ENCODE measurements around the gene KAT6B. TPM values are rescaled to one million over a fixed set of nuclear protein-coding genes. Genes with fewer than 3 reads are reported as not detected.
A peak's percentile ranks its signal among the peaks of the same experiment; 100 is the strongest.
"Not testable (repeated sequence)": the region's sequence is repeated elsewhere in the genome, so short reads cannot be mapped to it uniquely, and the experiment has no call there.

The KAT6B gene
- total RNA-seq, 2 experiments from 2014 or later: 70.3 to 74.2 TPM

GRCh38 chr10:74875068-74875467 lies 48.7 kb downstream of the KAT6B start:
- Histone ChIP-seq H3K4me3 (ENCODE audit: low read length) (no peak overlapping the region), H3K36me3 (ENCODE audit: insufficient read depth, low read length) (no peaks in the 10 kb centered on the region), H3K27ac (ENCODE audit: low read depth in 1 of 2, low read length in 2 of 2) (no peak overlapping the region), H3K4me1 (ENCODE audit: insufficient read depth, low read length) (peaks cover 9% of the 10 kb centered on the region), H3K9me3 (ENCODE audit: control insufficient read depth in 1 of 2, insufficient read depth in 1 of 2, low read length in 2 of 2) (no peaks in the 10 kb centered on the region), H3K27me3 (ENCODE audit: control insufficient read depth in 1 of 2, insufficient read depth in 2 of 2, low read length in 2 of 2) (no peaks in the 10 kb centered on the region)
- H3K4me3 Mint-ChIP-seq: no peak overlapping the region
- intact Hi-C loops (cut with DNase I, micrococcal nuclease): no loop called here
- no peaks in the 10 kb centered on the region for H3K9me3 Mint-ChIP-seq
- DNase-seq: no peak
- no peaks in the 10 kb centered on the region for H3K27me3 Mint-ChIP-seq
- TF ChIP-seq CTCF (IDR thresholded peaks at IDR 0.05): no peak
- CTCF ChIA-PET: no interaction called here
- no peaks in the 10 kb centered on the region for H3K36me3 Mint-ChIP-seq (ENCODE audit: low read depth)
- H3K27ac Mint-ChIP-seq: no peak overlapping the region
- H3K4me1 Mint-ChIP-seq (ENCODE audit: low read depth): peaks cover 71% of the 10 kb centered on the region
- ATAC-seq (ENCODE audit: poor library complexity): no peak
- POLR2A ChIA-PET: no interaction called here

DNA sequence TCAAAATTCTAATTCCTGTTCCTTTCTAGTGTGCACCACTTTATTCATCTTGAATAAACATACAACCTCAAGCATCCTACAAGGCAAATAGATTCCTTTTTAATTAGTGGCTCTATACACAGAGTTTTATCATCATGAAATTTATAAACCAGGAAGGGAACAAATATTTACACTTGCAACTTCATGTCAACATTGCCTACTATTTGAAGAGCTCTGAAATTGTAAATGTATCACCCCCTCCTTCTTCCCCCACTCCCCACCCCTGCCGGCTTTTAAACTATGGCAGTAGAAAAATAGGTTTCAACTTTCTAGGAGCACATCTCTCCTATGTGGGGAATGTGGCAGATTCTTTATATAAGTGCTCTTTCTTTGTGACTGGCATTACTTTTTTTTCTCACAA lies 49.6 kb downstream of the KAT6B start:
- H3K9me3 ChIP-seq (ENCODE audit: control insufficient read depth in 1 of 2, insufficient read depth in 1 of 2, low read length in 2 of 2): no peaks in the 10 kb centered on the region
- H3K4me1 Mint-ChIP-seq (ENCODE audit: low read depth): peaks cover 72% of the 10 kb centered on the region
- CTCF ChIA-PET: interaction anchor here (0.6 kb wide), 1 partner anchor 1234 kb away, joined by 3 read pairs; no protein-coding TSS in a partner anchor
- H3K9me3 Mint-ChIP-seq: no peaks in the 10 kb centered on the region
- no peak overlapping the region for H3K27ac ChIP-seq (ENCODE audit: low read depth in 1 of 2, low read length in 2 of 2)
- intact Hi-C loops (cut with DNase I, micrococcal nuclease): no loop called here
- no peaks in the 10 kb centered on the region for H3K36me3 ChIP-seq (ENCODE audit: insufficient read depth, low read length)
- no peaks in the 10 kb centered on the region for H3K27me3 Mint-ChIP-seq
- H3K4me1 ChIP-seq (ENCODE audit: insufficient read depth, low read length): peaks cover 8% of the 10 kb centered on the region
- no peak overlapping the region for H3K4me3 Mint-ChIP-seq
- POLR2A ChIA-PET: no interaction called here
- ATAC-seq (ENCODE audit: poor library complexity): no peak
- H3K27me3 ChIP-seq (ENCODE audit: control insufficient read depth in 1 of 2, insufficient read depth in 2 of 2, low read length in 2 of 2): no peaks in the 10 kb centered on the region
- H3K4me3 ChIP-seq (ENCODE audit: low read length): no peak overlapping the region
- DNase-seq: no peak
- no peak for TF ChIP-seq CTCF (IDR thresholded peaks at IDR 0.05)
- peak overlapping the region; percentile 18 for H3K27ac Mint-ChIP-seq
- no peaks in the 10 kb centered on the region for H3K36me3 Mint-ChIP-seq (ENCODE audit: low read depth)

DNA sequence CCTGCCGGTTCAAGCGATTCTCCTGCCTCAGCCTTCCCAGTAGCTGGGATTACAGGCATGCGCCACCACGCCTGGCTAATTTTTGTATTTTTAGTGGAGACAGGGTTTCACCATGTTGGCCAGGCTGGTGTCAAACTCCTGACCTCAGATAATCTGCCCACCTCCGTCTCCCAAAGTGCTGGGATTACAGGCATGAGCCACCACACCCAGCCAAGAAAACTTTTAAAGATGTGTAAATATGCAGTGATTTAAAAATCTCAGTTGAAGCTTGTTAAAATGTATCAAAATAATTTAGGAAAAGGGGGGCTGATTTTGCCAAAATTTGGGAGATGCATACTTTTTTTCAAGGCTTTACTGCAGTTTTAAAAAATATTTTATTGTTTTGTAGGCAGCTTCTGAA lies 50.7 kb downstream of the KAT6B start:
- H3K27me3 ChIP-seq (ENCODE audit: control insufficient read depth in 1 of 2, insufficient read depth in 2 of 2, low read length in 2 of 2); H3K27me3 Mint-ChIP-seq; H3K27ac Mint-ChIP-seq; H3K36me3 ChIP-seq (ENCODE audit: insufficient read depth, low read length); ATAC-seq (ENCODE audit: poor library complexity); H3K36me3 Mint-ChIP-seq (ENCODE audit: low read depth); H3K9me3 ChIP-seq (ENCODE audit: control insufficient read depth in 1 of 2, insufficient read depth in 1 of 2, low read length in 2 of 2); H3K27ac ChIP-seq (ENCODE audit: low read depth in 1 of 2, low read length in 2 of 2); H3K4me3 Mint-ChIP-seq; CTCF ChIA-PET; intact Hi-C loops (cut with DNase I, micrococcal nuclease); H3K4me3 ChIP-seq (ENCODE audit: low read length); H3K4me1 ChIP-seq (ENCODE audit: insufficient read depth, low read length); DNase-seq; H3K9me3 Mint-ChIP-seq: not testable (repeated sequence)
- POLR2A ChIA-PET: interaction anchor here (0.8 kb wide), 2 partner anchors 12 to 14 kb away, joined by 3 to 4 read pairs; no protein-coding TSS in a partner anchor
- peaks cover 70% of the 10 kb centered on the region for H3K4me1 Mint-ChIP-seq (ENCODE audit: low read depth)

DNA sequence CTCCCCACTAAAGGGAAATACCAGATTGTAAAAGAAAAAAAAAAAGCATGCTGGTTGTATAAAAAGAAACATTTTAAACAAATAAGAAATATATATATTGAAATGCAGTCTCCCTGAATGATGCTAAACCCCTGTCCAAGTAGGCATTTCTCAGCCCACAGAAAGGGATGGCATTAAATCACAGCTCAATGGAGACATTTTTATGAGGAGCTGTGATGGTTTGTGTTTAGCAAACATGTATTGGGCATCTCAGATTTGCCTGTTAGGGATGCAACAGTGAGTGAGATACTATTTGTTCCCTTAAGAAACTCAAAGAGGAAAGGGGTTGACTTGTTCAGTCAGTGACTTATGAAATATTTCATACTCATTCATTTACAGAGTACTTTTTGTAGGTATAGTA lies 51.5 kb downstream of the KAT6B start:
- DNase-seq: no peak
- no peaks in the 10 kb centered on the region for H3K27me3 Mint-ChIP-seq
- CTCF ChIA-PET: no interaction called here

More for the DNA sequence above, 51.5 kb downstream of the KAT6B start:
- ATAC-seq (ENCODE audit: poor library complexity): no peak
- H3K4me1 Mint-ChIP-seq (ENCODE audit: low read depth): peaks cover 70% of the 10 kb centered on the region
- H3K36me3 Mint-ChIP-seq (ENCODE audit: low read depth): no peaks in the 10 kb centered on the region
- H3K27ac Mint-ChIP-seq: no peak overlapping the region
- H3K27ac ChIP-seq (ENCODE audit: low read depth in 1 of 2, low read length in 2 of 2): no peak overlapping the region
- no peak overlapping the region for H3K4me3 Mint-ChIP-seq
- no peaks in the 10 kb centered on the region for H3K27me3 ChIP-seq (ENCODE audit: control insufficient read depth in 1 of 2, insufficient read depth in 2 of 2, low read length in 2 of 2)
- H3K9me3 ChIP-seq (ENCODE audit: control insufficient read depth in 1 of 2, insufficient read depth in 1 of 2, low read length in 2 of 2): no peaks in the 10 kb centered on the region
- intact Hi-C loops (cut with DNase I, micrococcal nuclease): no loop called here
- H3K4me3 ChIP-seq (ENCODE audit: low read length): no peak overlapping the region
- no peaks in the 10 kb centered on the region for H3K36me3 ChIP-seq (ENCODE audit: insufficient read depth, low read length)
- H3K4me1 ChIP-seq (ENCODE audit: insufficient read depth, low read length): peaks cover 8% of the 10 kb centered on the region
- POLR2A ChIA-PET: no interaction called here
- no peak for TF ChIP-seq CTCF (IDR thresholded peaks at IDR 0.05)
- H3K9me3 Mint-ChIP-seq: no peaks in the 10 kb centered on the region

All from CD4-positive, alpha-beta T cell (primary cell).